HFFc6 (cell line): Measurements from ENCODE around the gene GRM4. TPM values are rescaled to one million over a fixed set of nuclear protein-coding genes. Genes with fewer than 3 reads are reported as not detected.

ENCODE experiments used
- DNase-seq: peaks from one replicate; pipeline ENCODE4 v3.0.0-alpha.2; 2018
- H3K27ac Mint-ChIP-seq: 2 replicates; pipeline ENCODE4 v1.8.0; 2020; ENCODE audit warnings: mild to moderate bottlenecking, mixed read lengths
- H3K27me3 Mint-ChIP-seq: 2 replicates; pipeline ENCODE4 v1.8.0; 2021; ENCODE audit warnings: mild to moderate bottlenecking, moderate library complexity, mixed read lengths; ENCODE audit not compliant: insufficient read depth
- H3K36me3 Mint-ChIP-seq: 2 replicates; pipeline ENCODE4 v1.8.0; 2021; ENCODE audit warnings: low read depth, mixed read lengths
- H3K4me1 Mint-ChIP-seq: 2 replicates; pipeline ENCODE4 v1.8.0; 2020; ENCODE audit warnings: low read depth, mixed read lengths
- H3K4me3 Mint-ChIP-seq: 2 replicates; pipeline ENCODE4 v1.8.0; 2020; ENCODE audit warnings: mild to moderate bottlenecking, moderate library complexity, mixed read lengths
- H3K9me3 Mint-ChIP-seq: 2 replicates; pipeline ENCODE4 v1.8.0; 2020; ENCODE audit warnings: mild to moderate bottlenecking, mixed read lengths
- total RNA-seq, 6 experiments: library from RNA; stranded (reverse); fragmentation: NEBNext Ultra II Directional; extraction: Animal tissue kit (Norgen Biotek cat#: 25700); gene quantifications; 2 replicates in 1 of 6; 3 replicates in 5 of 6; pipeline ENCODE4 v1.2.3, GENCODE V29; 2021
- TF ChIP-seq, protein P1 (sequence below): fragments of 200-600 bp; sonication (generic); IDR thresholded peaks from 2 replicates; pipeline ENCODE4 v1.5.0; 2021; ENCODE audit warnings: antibody characterized with exemption, mild to moderate bottlenecking

Gene GRM4
- total RNA-seq, 6 experiments from 2014 or later = 0.12 to 0.14 TPM; not detected in 4

DNA sequence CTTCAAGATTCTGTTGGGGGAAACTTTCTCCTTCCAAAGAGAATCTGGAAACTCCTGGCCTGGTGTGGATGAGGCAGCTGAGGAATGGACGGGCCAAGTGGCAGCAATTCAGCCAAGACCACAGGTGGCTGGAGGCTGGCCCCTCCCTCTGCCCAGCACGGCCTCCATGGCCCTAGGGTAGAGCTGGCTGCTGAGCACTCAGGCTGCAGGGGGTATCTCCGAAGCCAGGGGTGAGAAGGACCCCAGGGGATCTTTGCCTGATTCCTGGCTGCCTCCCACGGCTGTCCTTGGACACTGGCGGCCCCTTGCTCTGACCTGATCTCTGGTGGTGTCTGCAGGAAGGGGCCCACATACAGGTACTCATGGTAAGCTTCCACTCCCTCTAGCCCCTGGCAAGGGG lies 39.0 kb downstream of the GRM4 start:
- no peaks in the 10 kb centered on the region for H3K9me3 Mint-ChIP-seq
- peaks cover 75% of the 10 kb centered on the region for H3K27me3 Mint-ChIP-seq
- no peak overlapping the region for H3K27ac Mint-ChIP-seq

DNA sequence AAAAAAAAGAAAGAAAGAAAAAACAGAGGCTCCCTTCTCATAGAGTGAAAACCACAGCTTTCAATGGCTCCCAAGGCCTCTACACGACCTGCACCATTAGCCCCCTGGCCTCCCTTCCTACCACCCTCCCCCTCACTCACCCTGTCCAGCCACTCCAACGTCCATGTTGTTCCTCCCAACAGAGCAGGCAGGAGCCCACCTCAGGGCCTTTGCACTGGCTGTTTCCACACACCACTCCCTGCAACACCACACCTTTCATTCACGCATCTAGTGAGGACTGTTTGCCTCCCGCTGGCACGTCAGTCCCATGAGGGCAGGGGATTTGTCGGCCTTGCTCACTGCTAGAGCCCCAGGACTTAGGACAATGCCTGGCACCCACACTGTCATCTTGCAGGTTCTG lies 39.5 kb downstream of the GRM4 start:
- Mint-ChIP-seq H3K27ac (no peak overlapping the region), H3K9me3 (no peaks in the 10 kb centered on the region), H3K4me3 (no peak overlapping the region), H3K27me3 (peaks cover 77% of the 10 kb centered on the region), H3K4me1 (no peaks in the 10 kb centered on the region), H3K36me3 (no peaks in the 10 kb centered on the region)
- TF ChIP-seq, protein P1, sequence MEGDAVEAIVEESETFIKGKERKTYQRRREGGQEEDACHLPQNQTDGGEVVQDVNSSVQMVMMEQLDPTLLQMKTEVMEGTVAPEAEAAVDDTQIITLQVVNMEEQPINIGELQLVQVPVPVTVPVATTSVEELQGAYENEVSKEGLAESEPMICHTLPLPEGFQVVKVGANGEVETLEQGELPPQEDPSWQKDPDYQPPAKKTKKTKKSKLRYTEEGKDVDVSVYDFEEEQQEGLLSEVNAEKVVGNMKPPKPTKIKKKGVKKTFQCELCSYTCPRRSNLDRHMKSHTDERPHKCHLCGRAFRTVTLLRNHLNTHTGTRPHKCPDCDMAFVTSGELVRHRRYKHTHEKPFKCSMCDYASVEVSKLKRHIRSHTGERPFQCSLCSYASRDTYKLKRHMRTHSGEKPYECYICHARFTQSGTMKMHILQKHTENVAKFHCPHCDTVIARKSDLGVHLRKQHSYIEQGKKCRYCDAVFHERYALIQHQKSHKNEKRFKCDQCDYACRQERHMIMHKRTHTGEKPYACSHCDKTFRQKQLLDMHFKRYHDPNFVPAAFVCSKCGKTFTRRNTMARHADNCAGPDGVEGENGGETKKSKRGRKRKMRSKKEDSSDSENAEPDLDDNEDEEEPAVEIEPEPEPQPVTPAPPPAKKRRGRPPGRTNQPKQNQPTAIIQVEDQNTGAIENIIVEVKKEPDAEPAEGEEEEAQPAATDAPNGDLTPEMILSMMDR = no peak
- no peak for DNase-seq

More for the DNA sequence above, 39.0 kb downstream of the GRM4 start:
- TF ChIP-seq, protein P1 = no peak
- Mint-ChIP-seq H3K4me1 (no peaks in the 10 kb centered on the region), H3K4me3 (no peak overlapping the region), H3K36me3 (no peaks in the 10 kb centered on the region)
- DNase-seq = no peak

DNA sequence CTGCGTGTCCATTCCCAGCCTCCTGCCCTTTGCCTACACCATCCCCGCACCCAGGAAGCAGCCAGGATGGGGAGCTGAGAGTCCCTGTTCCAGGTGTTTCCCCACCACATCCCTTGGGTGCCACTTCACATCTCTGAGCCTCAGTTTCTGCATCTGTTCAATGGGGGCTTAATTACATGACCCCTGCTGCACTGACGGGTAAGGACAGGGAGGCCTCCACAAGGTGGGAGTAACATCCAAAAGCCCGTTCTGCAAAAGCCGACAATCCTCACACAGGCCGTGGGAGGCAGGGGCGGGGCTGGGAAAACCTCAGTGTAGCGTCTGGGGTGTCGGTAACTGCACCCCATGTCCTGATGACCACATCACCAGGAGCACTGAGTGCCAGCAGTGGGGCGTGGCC lies 41.3 kb downstream of the GRM4 start:
- no peaks in the 10 kb centered on the region for H3K36me3 Mint-ChIP-seq
- H3K27me3 Mint-ChIP-seq = peaks cover 72% of the 10 kb centered on the region
- H3K4me3 Mint-ChIP-seq = no peak overlapping the region
- H3K9me3 Mint-ChIP-seq = no peaks in the 10 kb centered on the region
- no peak for DNase-seq
- no peaks in the 10 kb centered on the region for H3K4me1 Mint-ChIP-seq
- no peak overlapping the region for H3K27ac Mint-ChIP-seq
- TF ChIP-seq, protein P1 = no peak

DNA sequence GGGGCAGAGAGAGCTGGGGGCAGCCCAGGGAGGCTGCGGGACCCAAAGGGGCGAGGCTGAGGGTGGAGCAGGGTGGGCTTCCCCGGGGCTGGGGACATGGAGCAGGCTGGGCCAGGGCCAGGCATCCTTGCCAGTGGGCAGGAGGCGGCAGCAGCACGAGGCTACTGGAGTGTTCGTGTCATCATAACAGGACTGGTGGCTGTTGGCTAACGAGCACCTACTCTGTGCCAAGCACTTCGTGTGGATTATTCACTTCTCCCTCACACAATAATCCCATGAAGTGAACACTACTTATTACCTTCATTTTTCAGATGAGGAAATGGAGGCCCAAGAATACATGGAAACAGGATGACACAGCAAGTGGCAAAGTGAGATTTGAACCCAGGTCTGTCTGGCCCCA lies 41.7 kb downstream of the GRM4 start:
- peaks cover 69% of the 10 kb centered on the region for H3K27me3 Mint-ChIP-seq
- no peak overlapping the region for H3K27ac Mint-ChIP-seq
- H3K4me3 Mint-ChIP-seq = no peak overlapping the region
- H3K9me3 Mint-ChIP-seq = no peaks in the 10 kb centered on the region
- no peaks in the 10 kb centered on the region for H3K36me3 Mint-ChIP-seq
- DNase-seq = no peak
- TF ChIP-seq, protein P1 = no peak
- H3K4me1 Mint-ChIP-seq = no peaks in the 10 kb centered on the region

DNA sequence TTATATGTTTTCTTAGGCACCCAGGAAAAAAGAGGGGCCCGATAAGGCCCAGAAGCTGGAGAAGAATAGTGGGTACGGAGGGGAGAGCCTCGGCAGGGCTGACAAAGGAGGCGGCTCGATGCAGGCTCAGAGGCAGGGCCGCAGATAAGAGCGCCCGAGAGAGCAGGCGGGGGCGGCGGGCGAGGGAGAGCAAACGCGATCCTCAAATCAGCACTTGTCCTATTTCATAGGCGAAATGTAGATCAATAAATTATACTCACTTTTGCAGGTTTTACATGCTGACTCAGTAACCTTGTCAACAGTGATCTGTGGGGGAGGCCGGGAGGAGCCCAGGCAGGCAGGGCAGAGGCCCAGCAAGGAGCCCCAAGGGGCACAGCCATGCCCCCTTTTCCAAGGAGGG lies 42.6 kb downstream of the GRM4 start:
- TF ChIP-seq, protein P1 = no peak
- no peak overlapping the region for H3K4me3 Mint-ChIP-seq
- no peak for DNase-seq
- peaks cover 65% of the 10 kb centered on the region for H3K27me3 Mint-ChIP-seq
- H3K9me3 Mint-ChIP-seq = no peaks in the 10 kb centered on the region
- H3K27ac Mint-ChIP-seq = no peak overlapping the region
- H3K4me1 Mint-ChIP-seq = no peaks in the 10 kb centered on the region
- H3K36me3 Mint-ChIP-seq = no peaks in the 10 kb centered on the region

DNA sequence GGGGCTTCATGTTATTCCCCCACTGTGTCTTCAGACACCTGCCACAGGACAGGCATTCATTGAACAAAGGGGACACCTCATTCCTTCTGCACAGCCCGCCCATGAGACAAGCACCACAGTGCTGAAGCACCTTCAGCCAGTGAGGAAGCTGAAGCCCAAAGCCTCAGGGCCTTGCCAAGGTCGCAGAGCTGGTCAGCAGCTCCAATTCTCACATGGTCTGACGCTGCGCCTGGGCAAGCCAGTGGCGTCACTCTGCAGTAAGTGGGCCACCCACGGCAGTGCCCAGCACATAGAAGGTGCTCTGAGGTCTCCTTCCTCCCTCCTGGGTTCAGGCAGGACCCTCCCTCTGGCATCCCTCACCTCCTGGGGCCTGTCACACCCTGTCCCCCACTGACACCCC lies 43.2 kb downstream of the GRM4 start:
- no peaks in the 10 kb centered on the region for H3K4me1 Mint-ChIP-seq
- H3K27me3 Mint-ChIP-seq = peaks cover 61% of the 10 kb centered on the region
- no peaks in the 10 kb centered on the region for H3K36me3 Mint-ChIP-seq
- DNase-seq = no peak
- no peaks in the 10 kb centered on the region for H3K9me3 Mint-ChIP-seq
- H3K4me3 Mint-ChIP-seq = no peak overlapping the region
- H3K27ac Mint-ChIP-seq = no peak overlapping the region
- TF ChIP-seq, protein P1 = no peak
